Uterus (tissue), 4 donors: Measurements from ENCODE around the gene CTIF. TPM values are rescaled to one million over a fixed set of nuclear protein-coding genes. Genes with fewer than 3 reads are reported as not detected.

Experiments used
- DNase-seq, 2 donors: peaks; one replicate each; pipeline ENCODE4 v3.0.0-alpha.2; 2019 to 2020
- H3K27ac ChIP-seq, 2 donors: fragments of 200-600 bp; sonication (generic); 1 replicate in 1 of 2; 2 replicates in 1 of 2; pipeline ENCODE4 v1.5.1; 2016 to 2018
- H3K27me3 ChIP-seq, 2 donors: fragments of 200-600 bp; sonication (generic); one replicate each; pipeline ENCODE4 v1.5.1; 2018 to 2019; ENCODE audit warnings: control low read depth in 1 of 2
- H3K36me3 ChIP-seq, 2 donors: fragments of 200-600 bp; sonication (generic); one replicate each; pipeline ENCODE4 v1.5.1; 2019; ENCODE audit warnings: control low read depth in 1 of 2
- H3K4me1 ChIP-seq, 2 donors: fragments of 200-600 bp; sonication (generic); one replicate each; pipeline ENCODE4 v1.5.1; 2018 to 2019; ENCODE audit warnings: control low read depth in 1 of 2
- H3K4me3 ChIP-seq, 2 donors: fragments of 200-600 bp; sonication (generic); 1 replicate in 1 of 2; 2 replicates in 1 of 2; pipeline ENCODE4 v1.5.1; 2018 to 2019; ENCODE audit warnings: mild to moderate bottlenecking in 1 of 2
- H3K9me3 ChIP-seq, 2 donors: fragments of 200-600 bp; sonication (generic); one replicate each; pipeline ENCODE4 v1.5.1; 2019; ENCODE audit warnings: control low read depth in 1 of 2
- CTCF ChIP-seq, 4 experiments: fragments of 200-600 bp in 2 of 4; fragments of 450-650 bp in 2 of 4; sonication (generic) in 2 of 4; IDR thresholded peaks; one replicate each; pipeline ENCODE4 v1.5.1; 2016 to 2019; ENCODE audit warnings: antibody characterized with exemption in 4 of 4, mild to moderate bottlenecking in 2 of 4, moderate library complexity in 1 of 4
- POLR2A ChIP-seq, 2 donors: fragments of 450-650 bp; IDR thresholded peaks; one replicate each; pipeline ENCODE4 v1.6.1; 2016; ENCODE audit warnings: antibody characterized with exemption in 2 of 2, mild to moderate bottlenecking in 1 of 2, moderate library complexity in 1 of 2
- intact Hi-C: fragments of 100-400 bp; cut with DNase I; formaldehyde crosslinking; loops from one replicate; pipeline ENCODE4 v1.15.1; 2023; ENCODE audit warnings: low total_unique reads
- total RNA-seq, 4 donors: library from RNA; depleted of rRNA in 3 of 4; stranded (reverse); fragments of >200 nt in 3 of 4; gene quantifications; one replicate each; pipeline versions ENCODE4 v1.1.0 to v1.2.4, GENCODE V29; 2014 to 2023
- donor health status: DM: yes; HTN: yes; CAD: no.

The CTIF gene
- total RNA-seq, 4 donors from 2014 or later, result 11.3 to 94.3 (median 48.0) TPM

GRCh38 chr18:48514786-48515185 is 24.0 kb upstream of the CTIF start:
- Histone ChIP-seq H3K36me3 (no peaks in the 10 kb centered on the region), H3K27me3 (no peaks in the 10 kb centered on the region), H3K27ac (no peak overlapping the region), H3K9me3 (no peaks in the 10 kb centered on the region), H3K4me3 (no peak overlapping the region), H3K4me1 (no peaks in the 10 kb centered on the region)
- no peak for DNase-seq
- no peak for TF ChIP-seq POLR2A (IDR thresholded peaks at IDR 0.05)
- no peak for TF ChIP-seq CTCF (IDR thresholded peaks at IDR 0.05)
- intact Hi-C loops, result no loop called here

GRCh38 chr18:48517048-48517447 is 21.8 kb upstream of the CTIF start:
- no peak for TF ChIP-seq POLR2A (IDR thresholded peaks at IDR 0.05)
- TF ChIP-seq CTCF (IDR thresholded peaks at IDR 0.05), result no peak
- Histone ChIP-seq H3K9me3 (no peaks in the 10 kb centered on the region), H3K4me1 (no peaks in the 10 kb centered on the region), H3K27me3 (no peaks in the 10 kb centered on the region), H3K4me3 (no peak overlapping the region), H3K36me3 (no peaks in the 10 kb centered on the region), H3K27ac (no peak overlapping the region)
- no peak for DNase-seq
- intact Hi-C loops, result no loop called here

GRCh38 chr18:48519431-48520100 is 19.3 kb upstream of the CTIF start:
- TF ChIP-seq CTCF (IDR thresholded peaks at IDR 0.05) (no peak), POLR2A (IDR thresholded peaks at IDR 0.05) (no peak)

GRCh38 chr18:48521723-48522122 is 17.1 kb upstream of the CTIF start:
- Histone ChIP-seq H3K4me1 (no peaks in the 10 kb centered on the region), H3K27ac (no peak overlapping the region), H3K27me3 (no peaks in the 10 kb centered on the region), H3K36me3 (no peaks in the 10 kb centered on the region), H3K4me3 (no peak overlapping the region), H3K9me3 (no peaks in the 10 kb centered on the region)
- DNase-seq, result no peak
- TF ChIP-seq CTCF (IDR thresholded peaks at IDR 0.05), result no peak
- TF ChIP-seq POLR2A (IDR thresholded peaks at IDR 0.05), result no peak
- intact Hi-C loops, result no loop called here

More at GRCh38 chr18:48519431-48520100, 19.3 kb upstream of the CTIF start:
- no peaks in the 10 kb centered on the region for H3K27me3 ChIP-seq
- H3K9me3 ChIP-seq, result no peaks in the 10 kb centered on the region
- H3K36me3 ChIP-seq, result no peaks in the 10 kb centered on the region
- intact Hi-C loops, result no loop called here
- H3K27ac ChIP-seq, result no peak overlapping the region
- DNase-seq, result no peak
- H3K4me3 ChIP-seq, result no peak overlapping the region
- no peaks in the 10 kb centered on the region for H3K4me1 ChIP-seq

GRCh38 chr18:48525671-48526070 is 13.2 kb upstream of the CTIF start:
- Histone ChIP-seq H3K27ac (no peak overlapping the region), H3K9me3 (no peaks in the 10 kb centered on the region), H3K27me3 (no peaks in the 10 kb centered on the region), H3K4me1 (no peaks in the 10 kb centered on the region), H3K4me3 (no peak overlapping the region), H3K36me3 (no peaks in the 10 kb centered on the region)
- DNase-seq, result no peak
- intact Hi-C loops, result no loop called here
- TF ChIP-seq POLR2A (IDR thresholded peaks at IDR 0.05) (no peak), CTCF (IDR thresholded peaks at IDR 0.05) (no peak)
